Large intestine (tissue), 3 donors: ENCODE data around the gene CRYBG3. TPM values are rescaled to one million over a fixed set of nuclear protein-coding genes. Genes with fewer than 3 reads are reported as not detected.

Source experiments
- DNase-seq, 2 donors: peaks; one replicate each; pipeline versions ENCODE4 v3.0.0 to v3.0.0-alpha.2; 2013
- H3K27ac ChIP-seq: one replicate; pipeline ENCODE4 v1.5.1; 2013; ENCODE audit warnings: low read length
- H3K27me3 ChIP-seq: 2 replicates; pipeline ENCODE4 v1.6.1; 2013; ENCODE audit warnings: low read length; ENCODE audit not compliant: control insufficient read depth, insufficient read depth
- H3K36me3 ChIP-seq: 2 replicates; pipeline ENCODE4 v1.6.1; 2013; ENCODE audit warnings: low read length; ENCODE audit not compliant: control insufficient read depth, insufficient read depth
- H3K4me1 ChIP-seq: one replicate; pipeline ENCODE4 v1.6.1; 2013; ENCODE audit warnings: low read length; ENCODE audit not compliant: control insufficient read depth, insufficient read depth
- H3K4me3 ChIP-seq: one replicate; pipeline ENCODE4 v1.5.1; 2013; ENCODE audit warnings: low read length
- H3K9me3 ChIP-seq: one replicate; pipeline ENCODE4 v1.6.1; 2013; ENCODE audit warnings: mild to moderate bottlenecking, low read depth, low read length, moderate library complexity; ENCODE audit not compliant: control insufficient read depth
- WGBS: methylation state at CpG from one replicate; pipeline ENCODE4 v1.1.5; 2013; ENCODE audit warnings: low lambda C conversion rate; ENCODE audit not compliant: insufficient coverage; 5-methylcytosine and 5-hydroxymethylcytosine counted together
- polyA plus RNA-seq: library from polyadenylated mRNA; unstranded; fragments of 120-200 nt; gene quantifications from one replicate; pipeline ENCODE4 v1.2.1, GENCODE V29; 2013

The CRYBG3 gene
- polyA plus RNA-seq, 1 donor = 8.9 TPM

DNA sequence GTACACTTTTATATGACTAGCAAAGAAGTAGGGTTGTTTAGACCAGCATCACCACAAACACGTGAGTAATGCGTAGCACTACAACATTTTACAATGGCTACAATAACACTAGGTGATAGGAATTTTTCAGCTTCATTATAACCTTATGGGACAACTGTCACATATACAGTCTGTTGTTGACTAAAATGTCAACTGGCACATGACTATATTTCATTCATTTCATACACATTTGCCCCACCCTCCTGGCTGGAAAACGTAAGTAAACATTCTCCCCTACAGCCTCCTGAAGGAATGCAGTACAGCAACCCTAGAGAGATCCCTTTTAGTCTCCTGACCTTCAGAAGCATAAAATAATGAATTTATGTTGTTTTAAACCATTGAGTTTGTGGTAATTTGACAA lies 134.2 kb downstream of the CRYBG3 start:
- no peak for DNase-seq
- Histone ChIP-seq H3K27me3 (no peaks in the 10 kb centered on the region), H3K36me3 (peaks cover 56% of the 10 kb centered on the region), H3K4me1 (no peaks in the 10 kb centered on the region), H3K4me3 (no peak overlapping the region), H3K27ac (no peak overlapping the region), H3K9me3 (no peaks in the 10 kb centered on the region)
- WGBS = no CpG with 5 or more reads among the region's 3 CpGs

GRCh38 chr3:97957617-97958311 lies 136.0 kb downstream of the CRYBG3 start:
- H3K4me1 ChIP-seq = no peaks in the 10 kb centered on the region
- H3K27me3 ChIP-seq = no peaks in the 10 kb centered on the region
- 100% methylated on average over 4 of the region's 8 CpGs for WGBS
- no peak overlapping the region for H3K27ac ChIP-seq
- no peak for DNase-seq
- no peak overlapping the region for H3K4me3 ChIP-seq
- H3K36me3 ChIP-seq = peaks cover 49% of the 10 kb centered on the region
- no peaks in the 10 kb centered on the region for H3K9me3 ChIP-seq

- no peak overlapping the region for H3K27ac ChIP-seq
- no peaks in the 10 kb centered on the region for H3K4me1 ChIP-seq
- WGBS = no CpG with 5 or more reads among the region's 2 CpGs
- no peaks in the 10 kb centered on the region for H3K27me3 ChIP-seq
- no peak overlapping the region for H3K4me3 ChIP-seq
- no peak for DNase-seq
- no peaks in the 10 kb centered on the region for H3K9me3 ChIP-seq
- H3K36me3 ChIP-seq = peaks cover 45% of the 10 kb centered on the region
Observed at GRCh38 chr3:97958396-97958795, 136.6 kb downstream of the CRYBG3 start.

- Histone ChIP-seq H3K36me3 (peaks cover 42% of the 10 kb centered on the region), H3K27ac (no peak overlapping the region), H3K27me3 (no peaks in the 10 kb centered on the region)
Observed at GRCh38 chr3:97958796-97959195, 137.0 kb downstream of the CRYBG3 start.

GRCh38 chr3:97959872-97960271 lies 138.1 kb downstream of the CRYBG3 start:
- peaks cover 32% of the 10 kb centered on the region for H3K36me3 ChIP-seq
- no peaks in the 10 kb centered on the region for H3K27me3 ChIP-seq
- no peak overlapping the region for H3K4me3 ChIP-seq
- H3K4me1 ChIP-seq = no peaks in the 10 kb centered on the region
- no peak for DNase-seq
- H3K27ac ChIP-seq = no peak overlapping the region
- H3K9me3 ChIP-seq = no peaks in the 10 kb centered on the region
- WGBS = 100% methylated on average over 1 of the region's 5 CpGs

More at GRCh38 chr3:97958796-97959195, 137.0 kb downstream of the CRYBG3 start:
- WGBS = no CpG with 5 or more reads among the region's 9 CpGs
- Histone ChIP-seq H3K4me3 (no peak overlapping the region), H3K9me3 (no peaks in the 10 kb centered on the region), H3K4me1 (no peaks in the 10 kb centered on the region)
- DNase-seq = no peak

GRCh38 chr3:97960551-97960950 lies 138.7 kb downstream of the CRYBG3 start:
- DNase-seq = no peak
- Histone ChIP-seq H3K9me3 (no peaks in the 10 kb centered on the region), H3K4me1 (no peaks in the 10 kb centered on the region), H3K4me3 (no peak overlapping the region), H3K36me3 (peaks cover 28% of the 10 kb centered on the region), H3K27me3 (no peaks in the 10 kb centered on the region), H3K27ac (no peak overlapping the region)
- 92% methylated on average over 4 of the region's 5 CpGs for WGBS

DNA sequence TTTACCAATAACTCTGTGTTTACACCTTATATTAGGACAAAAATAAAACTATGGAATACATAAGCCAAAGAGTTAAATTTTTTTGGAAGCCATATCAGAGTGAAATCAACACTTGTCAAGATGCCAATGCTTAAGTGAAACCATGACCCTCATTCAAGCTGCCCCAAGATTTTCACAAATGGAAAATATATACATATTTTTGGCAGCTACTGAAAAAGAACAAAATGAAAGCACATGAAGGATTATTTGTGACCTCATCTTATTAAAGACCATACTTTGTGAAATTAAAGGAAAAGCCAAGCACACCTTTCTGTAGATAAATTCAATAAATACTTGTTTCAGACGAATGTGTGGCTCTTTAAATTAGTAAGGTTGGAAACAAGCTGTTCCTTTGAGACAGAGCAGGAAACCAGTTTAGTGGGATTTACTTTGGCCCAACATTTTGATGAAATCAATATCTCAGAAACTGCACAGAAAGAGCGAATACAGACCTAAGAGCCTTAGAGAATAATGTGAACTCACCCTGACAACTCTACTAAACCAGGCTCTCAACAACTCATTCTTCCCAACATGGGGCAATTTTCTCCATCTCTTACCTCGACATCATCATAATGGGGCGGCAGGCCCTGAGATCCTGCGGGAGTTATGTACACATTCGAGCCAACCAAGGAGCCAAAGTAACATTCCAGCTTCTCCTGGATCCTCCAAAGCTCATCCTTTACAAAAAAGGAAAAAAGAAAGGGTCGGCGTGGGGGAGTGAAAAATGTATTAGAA lies 139.4 kb downstream of the CRYBG3 start:
- Histone ChIP-seq H3K9me3 (no peaks in the 10 kb centered on the region), H3K36me3 (peaks cover 31% of the 10 kb centered on the region), H3K4me3 (no peak overlapping the region), H3K27ac (no peak overlapping the region), H3K27me3 (no peaks in the 10 kb centered on the region), H3K4me1 (no peaks in the 10 kb centered on the region)
- WGBS = 100% methylated on average over 2 of the region's 8 CpGs
- DNase-seq = no peak

DNA sequence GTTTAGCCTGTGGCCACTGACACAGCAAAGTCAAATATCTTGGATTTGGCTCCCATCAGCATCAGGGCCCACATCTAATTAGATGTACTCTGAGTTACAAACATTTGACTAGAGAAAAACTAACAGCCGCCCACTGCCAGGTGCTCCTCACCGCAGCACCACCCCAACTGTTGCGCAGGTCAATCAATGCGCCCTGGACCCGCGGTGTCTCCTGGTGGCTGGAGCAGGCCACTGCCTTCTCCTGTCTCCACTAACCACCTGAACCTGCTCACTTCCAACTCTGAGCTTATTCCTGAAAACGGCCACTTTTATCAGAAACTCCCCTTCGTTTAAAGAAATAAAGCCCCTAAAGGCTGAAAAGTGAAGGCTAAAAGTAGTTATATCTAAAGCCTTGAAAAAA lies 146.2 kb downstream of the CRYBG3 start:
- no peak overlapping the region for H3K4me3 ChIP-seq
- WGBS = no CpG with 5 or more reads among the region's 8 CpGs
- H3K4me1 ChIP-seq = peaks cover 10% of the 10 kb centered on the region
- no peaks in the 10 kb centered on the region for H3K27me3 ChIP-seq
- no peak for DNase-seq
- peaks cover 17% of the 10 kb centered on the region for H3K36me3 ChIP-seq
- no peaks in the 10 kb centered on the region for H3K9me3 ChIP-seq
- H3K27ac ChIP-seq = no peak overlapping the region

GRCh38 chr3:97968376-97968775 lies 146.6 kb downstream of the CRYBG3 start:
- Histone ChIP-seq H3K4me3 (no peak overlapping the region), H3K36me3 (peaks cover 15% of the 10 kb centered on the region), H3K4me1 (peaks cover 11% of the 10 kb centered on the region), H3K27ac (no peak overlapping the region), H3K9me3 (no peaks in the 10 kb centered on the region), H3K27me3 (no peaks in the 10 kb centered on the region)
- no peak for DNase-seq
- no CpG with 5 or more reads among the region's 1 CpG for WGBS

DNA sequence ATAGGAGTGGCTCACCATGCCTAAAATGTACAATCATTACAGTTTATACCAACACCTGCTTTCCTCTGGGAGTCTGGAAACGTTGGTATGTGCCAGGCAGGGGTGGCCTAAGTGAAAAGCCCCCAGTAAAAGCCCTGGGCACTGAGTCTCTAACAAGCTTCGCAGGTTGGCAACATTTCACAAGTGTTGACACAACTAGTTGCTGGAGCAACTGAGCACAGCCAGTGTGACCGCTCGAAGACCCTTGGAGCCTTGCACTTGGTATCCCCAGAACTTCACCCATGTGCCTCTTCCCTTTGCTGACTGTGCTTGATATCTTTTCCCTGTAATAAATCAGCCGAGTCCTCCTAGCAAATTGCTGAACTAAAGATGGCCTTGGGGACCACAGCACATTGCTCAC lies 147.7 kb downstream of the CRYBG3 start:
- Histone ChIP-seq H3K27ac (no peak overlapping the region), H3K27me3 (no peaks in the 10 kb centered on the region), H3K4me3 (no peak overlapping the region), H3K9me3 (no peaks in the 10 kb centered on the region), H3K36me3 (peaks cover 15% of the 10 kb centered on the region), H3K4me1 (peaks cover 11% of the 10 kb centered on the region)
- no CpG with 5 or more reads among the region's 5 CpGs for WGBS
- DNase-seq = no peak
